GM23338 (cell line): ENCODE data around the gene RAB3IL1. TPM values are rescaled to one million over a fixed set of nuclear protein-coding genes. Genes with fewer than 3 reads are reported as not detected.

Source experiments
- ATAC-seq: fragments of 200-7000 bp; cut with Tn5 transposase; 3 replicates; pipeline ENCODE4 v1.9.1; 2020
- DNase-seq: peaks from one replicate; pipeline ENCODE4 v3.0.0-alpha.2; 2015; ENCODE audit warnings: low spot score
- H2AFZ ChIP-seq: fragments of 200-600 bp; sonication (generic); 2 replicates; pipeline ENCODE4 v1.8.0; 2016; ENCODE audit warnings: antibody characterized with exemption, mild to moderate bottlenecking, moderate library complexity
- H3F3A ChIP-seq: fragments of 200-600 bp; sonication (generic); replicated peaks from 2 replicates; pipeline ENCODE4 v1.8.0; 2017; ENCODE audit warnings: antibody characterized with exemption, mixed run types, low read depth
- H3K27ac ChIP-seq: fragments of 200-600 bp; sonication (generic); 2 replicates; pipeline ENCODE4 v1.6.1; 2016; ENCODE audit warnings: low read depth
- H3K27me3 ChIP-seq: fragments of 200-600 bp; sonication (generic); 2 replicates; pipeline ENCODE4 v1.8.0; 2016; ENCODE audit warnings: mild to moderate bottlenecking, mixed run types, moderate library complexity; ENCODE audit not compliant: insufficient read depth
- H3K36me3 ChIP-seq: fragments of 200-600 bp; sonication (generic); 2 replicates; pipeline ENCODE4 v1.8.0; 2016; ENCODE audit warnings: mild to moderate bottlenecking; ENCODE audit not compliant: insufficient read depth
- H3K4me1 ChIP-seq: fragments of 200-600 bp; sonication (generic); 2 replicates; pipeline ENCODE4 v1.8.0; 2016; ENCODE audit warnings: mild to moderate bottlenecking, moderate library complexity; ENCODE audit not compliant: insufficient read depth
- H3K4me2 ChIP-seq: fragments of 200-600 bp; sonication (generic); 2 replicates; pipeline ENCODE4 v1.7.1; 2017; ENCODE audit warnings: mixed run types
- H3K4me3 ChIP-seq: fragments of 200-600 bp; sonication (generic); 2 replicates; pipeline ENCODE4 v1.6.1; 2016; ENCODE audit warnings: mixed run types
- H3K79me2 ChIP-seq: fragments of 200-600 bp; sonication (generic); replicated peaks from 2 replicates; pipeline ENCODE4 v1.8.0; 2017; ENCODE audit warnings: mild to moderate bottlenecking; ENCODE audit not compliant: insufficient read depth
- H3K9me2 ChIP-seq: fragments of 200-600 bp; sonication (generic); 2 replicates; pipeline ENCODE4 v1.8.0; 2017; ENCODE audit not compliant: insufficient read depth
- H4K20me1 ChIP-seq: fragments of 200-600 bp; sonication (generic); replicated peaks from 2 replicates; pipeline ENCODE4 v1.8.0; 2017; ENCODE audit warnings: mild to moderate bottlenecking; ENCODE audit not compliant: insufficient read depth
- H3K27ac Mint-ChIP-seq: 2 replicates; pipeline ENCODE4 v1.8.0; 2020; ENCODE audit warnings: inconsistent platforms, mild to moderate bottlenecking, moderate library complexity, mixed read lengths
- H3K27me3 Mint-ChIP-seq: 3 replicates; pipeline ENCODE4 v1.8.0; 2022; ENCODE audit warnings: low read depth, mild to moderate bottlenecking, moderate library complexity, mixed read lengths, inconsistent platforms; ENCODE audit not compliant: insufficient read depth, poor library complexity
- H3K36me3 Mint-ChIP-seq: 3 replicates; pipeline ENCODE4 v1.8.0; 2021; ENCODE audit warnings: low read depth, mild to moderate bottlenecking, inconsistent platforms, moderate library complexity, mixed read lengths
- H3K4me1 Mint-ChIP-seq: 3 replicates; pipeline ENCODE4 v1.8.0; 2020; ENCODE audit warnings: mild to moderate bottlenecking, inconsistent platforms, mixed read lengths
- H3K4me3 Mint-ChIP-seq: 3 replicates; pipeline ENCODE4 v1.8.0; 2021; ENCODE audit warnings: moderate library complexity, mild to moderate bottlenecking, inconsistent platforms, mixed read lengths
- H3K9me3 Mint-ChIP-seq: 3 replicates; pipeline ENCODE4 v1.8.0; 2020; ENCODE audit warnings: moderate library complexity, mild to moderate bottlenecking, inconsistent platforms, mixed read lengths
- CREB1 ChIP-seq: fragments of 250-450 bp; sonication (Bioruptor Pico); IDR thresholded peaks from 2 replicates; pipeline ENCODE4 v1.5.0; 2020; ENCODE audit warnings: low read depth, mild to moderate bottlenecking, moderate library complexity
- CTCF ChIP-seq, 2 experiments: fragments of 200-600 bp in 1 of 2; sonication (generic) in 1 of 2; conservative IDR thresholded peaks; 2 replicates each; pipeline versions ENCODE4 v1.5.1 to v1.6.1; 2016 to 2017; ENCODE audit warnings: antibody characterized with exemption in 2 of 2, low read depth in 2 of 2, mild to moderate bottlenecking in 2 of 2, moderate library complexity in 1 of 2
- ETS1 ChIP-seq: IDR thresholded peaks from 2 replicates; pipeline ENCODE4 v1.6.1; 2016; ENCODE audit warnings: antibody characterized with exemption
- EZH2 ChIP-seq: fragments of 200-600 bp; sonication (generic); IDR thresholded peaks from one replicate; pipeline ENCODE4 v1.8.0; 2017; ENCODE audit warnings: antibody characterized with exemption, mild to moderate bottlenecking, low read depth; ENCODE audit not compliant: unreplicated experiment
- EZH2phosphoT487 ChIP-seq: fragments of 200-600 bp; sonication (generic); IDR thresholded peaks from one replicate; pipeline ENCODE4 v1.8.1; 2018; ENCODE audit warnings: antibody characterized with exemption; ENCODE audit not compliant: unreplicated experiment
- JUNB ChIP-seq: IDR thresholded peaks from one replicate; pipeline ENCODE4 v1.6.1; 2016; ENCODE audit warnings: antibody characterized with exemption; ENCODE audit not compliant: unreplicated experiment
- REST ChIP-seq: IDR thresholded peaks from one replicate; pipeline ENCODE4 v1.6.1; 2018; ENCODE audit warnings: antibody characterized with exemption; ENCODE audit not compliant: unreplicated experiment
- STAT1 ChIP-seq: IDR thresholded peaks from one replicate; pipeline ENCODE4 v1.6.1; 2016; ENCODE audit warnings: antibody characterized with exemption; ENCODE audit not compliant: unreplicated experiment
- ZNF114 ChIP-seq: fragments of 250-450 bp; sonication (Bioruptor Pico); IDR thresholded peaks from 2 replicates; pipeline ENCODE4 v1.5.0; 2020; ENCODE audit warnings: mild to moderate bottlenecking, moderate library complexity
- ZNF331 ChIP-seq: fragments of 250-450 bp; sonication (Bioruptor Pico); IDR thresholded peaks from 2 replicates; pipeline ENCODE4 v1.5.0; 2020; ENCODE audit warnings: low read depth, mild to moderate bottlenecking, moderate library complexity
- ZNF462 ChIP-seq: fragments of 250-450 bp; sonication (Bioruptor Pico); IDR thresholded peaks from 2 replicates; pipeline ENCODE4 v1.5.0; 2020; ENCODE audit warnings: mild to moderate bottlenecking, moderate library complexity
- polyA plus RNA-seq: library from polyadenylated mRNA; unstranded; fragments of >200 nt; fragmentation: Nextera tagmentation; extraction: Ambion mirVana; gene quantifications from 2 replicates; pipeline ENCODE4 v1.2.1, GENCODE V29; 2016
- total RNA-seq: library from RNA; depleted of rRNA; stranded (reverse); fragments of >200 nt; shearing (Covaris generic); gene quantifications from 2 replicates; pipeline ENCODE4 v1.2.3, GENCODE V29; 2014

The RAB3IL1 gene
- total and polyA plus RNA-seq, 2 experiments from 2014 or later, result 2.7 to 3.4 TPM

GRCh38 chr11:61892085-61892370, 25.3 kb downstream of the RAB3IL1 start:
- Histone ChIP-seq H4K20me1 (no peaks in the 10 kb centered on the region; the same call in 1 of the 2 replicates), H2AFZ (peak overlapping the region; percentile 95), H3K36me3 (no peaks in the 10 kb centered on the region), H3K27ac (peak overlapping the region; percentile 88), H3K4me1 (peaks cover 7% of the 10 kb centered on the region), H3F3A (0 out of 2 replicates have a peak, but pooled peaks cover 5% of the 10 kb centered on the region), H3K4me2 (peak overlapping the region; percentile 83), H3K4me3 (peak overlapping the region; percentile 82), H3K79me2 (peaks cover 13% of the 10 kb centered on the region), H3K9me2 (no peaks in the 10 kb centered on the region), H3K27me3 (no peaks in the 10 kb centered on the region)
- DNase-seq (peak; percentile 60), ATAC-seq (peak; percentile 49)
- Mint-ChIP-seq H3K27me3 (peaks cover 5% of the 10 kb centered on the region), H3K9me3 (no peaks in the 10 kb centered on the region; the same call in 2 of the 3 replicates), H3K4me3 (peak overlapping the region; percentile 67), H3K4me1 (peaks cover 12% of the 10 kb centered on the region), H3K27ac (no peak overlapping the region), H3K36me3 (peaks cover 4% of the 10 kb centered on the region)
- TF ChIP-seq ZNF114 (CRISPR knock-in tag) (no peak), CREB1 (CRISPR knock-in tag) (no peak), EZH2phosphoT487 (no peak), EZH2 (no peak), ZNF462 (no peak), STAT1 (no peak), ETS1 (no peak), ZNF331 (CRISPR knock-in tag) (no peak), REST (no peak), JUNB (no peak), CTCF (conservative IDR thresholded peaks at IDR 0.05; ENCODE audit: low read depth in 2 of 2) (no peak)
